OCI-M2 (cell line): ENCODE results near the gene RAB10.
"Not testable (repeated sequence)": the region's sequence is repeated elsewhere in the genome, so short reads cannot be mapped to it uniquely, and the experiment has no call there.

Experiments used
- DNase-seq: peaks from one replicate; lab custom pipeline; 2025; ENCODE audit not compliant: unreplicated experiment; lab: John Stamatoyannopoulos, UW

RAB10 gene

DNA sequence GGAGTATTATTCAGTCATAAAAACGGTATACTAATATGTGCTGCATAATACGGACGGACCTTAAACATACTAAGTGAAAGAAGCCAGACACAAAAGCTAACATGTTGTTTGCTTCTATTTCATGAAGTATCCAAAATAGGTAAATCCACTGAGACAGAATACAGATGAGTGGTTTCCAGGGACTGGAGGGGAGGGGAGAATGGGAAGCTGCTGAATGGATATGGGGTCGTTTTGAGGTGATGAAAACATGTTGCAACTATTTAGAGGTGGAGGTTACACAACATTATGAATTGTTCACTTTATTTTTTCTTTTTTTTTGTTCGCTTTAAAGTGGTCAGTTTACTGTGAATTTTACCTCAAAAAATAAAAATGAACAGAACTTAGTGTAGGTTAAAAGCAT, 52.9 kb downstream of the RAB10 start:
- DNase-seq: no peak

DNA sequence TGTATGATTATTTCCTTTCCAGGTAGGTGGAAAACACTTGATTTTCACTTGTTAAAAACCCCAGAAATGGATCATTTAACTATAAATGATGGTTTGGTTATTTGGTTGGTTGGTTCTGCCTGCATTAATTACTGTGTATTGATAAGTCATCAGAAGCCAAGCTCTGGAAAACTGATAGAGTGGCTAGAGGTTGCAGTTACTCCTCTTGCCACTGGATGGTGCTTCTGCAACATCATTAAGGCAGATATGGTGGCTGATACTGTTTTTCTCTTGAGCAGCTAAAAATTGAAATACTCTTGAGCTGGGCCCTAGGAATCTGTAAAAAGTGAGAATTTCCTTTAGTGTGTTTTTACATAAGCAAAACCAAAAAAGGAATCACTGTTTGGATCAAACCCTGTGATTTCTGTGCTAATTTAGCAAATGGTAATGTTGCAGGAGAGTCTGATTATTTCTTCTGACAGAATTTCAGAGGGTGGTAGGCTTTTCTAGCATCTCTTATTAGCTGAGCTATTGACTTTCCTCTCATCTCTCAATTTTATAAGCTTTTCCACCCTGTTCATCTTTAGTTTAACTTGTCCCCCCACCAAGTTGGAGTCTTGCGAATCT, 54.3 kb downstream of the RAB10 start:
- no peak for DNase-seq

DNA sequence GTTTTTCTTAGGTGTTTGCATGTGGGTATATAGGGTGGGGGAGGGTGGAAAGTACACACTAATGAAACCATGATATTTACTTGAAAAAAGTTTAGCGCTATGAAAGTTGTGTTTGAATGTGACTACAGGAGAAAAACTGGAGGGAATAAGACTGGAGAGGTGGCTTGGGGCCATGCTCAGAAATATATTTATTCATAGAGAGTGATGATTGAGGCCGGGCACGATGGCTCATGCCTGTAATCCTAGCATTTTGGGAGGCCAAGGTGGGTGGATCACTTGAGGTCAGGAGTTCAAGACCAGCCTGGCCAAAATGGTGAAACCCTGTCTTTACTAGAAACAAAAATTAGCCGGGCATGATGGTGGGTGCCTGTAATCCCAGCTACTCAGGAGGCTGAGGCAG, 55.0 kb downstream of the RAB10 start:
- not testable (repeated sequence) for DNase-seq

DNA sequence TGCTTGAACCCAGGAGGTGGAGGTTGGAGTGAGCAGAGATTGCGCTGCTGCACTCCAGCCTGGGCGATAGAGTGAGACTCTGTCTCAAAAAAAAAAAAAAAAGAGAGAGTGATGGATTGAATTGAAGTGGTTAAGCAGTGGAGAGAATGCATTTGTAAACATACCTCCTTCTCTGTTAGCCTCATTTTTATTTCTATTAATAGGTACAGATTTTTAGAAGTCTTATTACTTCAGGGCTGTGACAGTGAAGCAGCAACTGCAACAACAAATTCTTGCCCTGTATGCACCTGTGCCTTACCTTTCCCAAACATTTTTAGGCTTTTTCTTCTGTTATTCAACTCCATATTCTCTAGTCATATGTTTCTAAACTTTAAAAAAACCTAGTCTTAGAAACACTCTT, 55.5 kb downstream of the RAB10 start:
- DNase-seq: no peak

DNA sequence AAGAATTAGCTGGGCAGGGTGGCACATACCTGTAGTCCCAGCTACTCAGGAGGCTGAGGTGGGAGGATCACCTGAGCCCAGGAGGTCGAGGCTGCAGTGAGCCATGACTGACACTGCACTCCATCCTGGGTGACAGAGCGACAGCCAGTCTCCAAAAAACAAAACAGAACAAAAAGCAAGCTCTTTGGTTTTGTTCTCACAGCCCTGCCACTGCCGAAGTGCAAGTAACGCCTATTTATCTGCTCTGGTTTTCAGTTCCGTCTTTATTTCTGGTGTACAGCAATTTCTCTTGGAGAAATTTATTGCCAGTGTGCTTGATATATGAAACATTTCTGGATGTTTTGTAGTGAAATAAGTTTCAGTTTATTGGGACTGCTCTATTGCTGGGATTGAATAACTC, 61.9 kb downstream of the RAB10 start:
- DNase-seq: no peak

DNA sequence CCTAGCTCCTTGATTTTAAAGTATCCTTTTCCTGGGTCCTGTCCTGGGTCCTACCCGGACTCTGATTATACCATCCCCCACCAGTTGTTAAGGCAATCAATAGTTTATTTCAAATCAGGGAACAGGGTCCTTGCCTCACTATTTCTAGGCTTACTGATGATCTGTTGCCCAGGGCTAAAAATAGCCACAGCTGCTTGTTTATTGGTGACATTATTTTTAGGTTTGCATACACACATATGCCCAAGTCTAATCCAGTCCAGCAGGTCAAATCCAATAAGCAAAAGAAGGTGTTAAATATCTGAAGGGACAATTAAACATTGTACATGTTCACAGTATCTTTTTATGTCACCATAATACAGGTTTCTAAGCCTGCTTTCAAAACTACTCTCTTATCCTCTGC, 66.0 kb downstream of the RAB10 start:
- DNase-seq: no peak

DNA sequence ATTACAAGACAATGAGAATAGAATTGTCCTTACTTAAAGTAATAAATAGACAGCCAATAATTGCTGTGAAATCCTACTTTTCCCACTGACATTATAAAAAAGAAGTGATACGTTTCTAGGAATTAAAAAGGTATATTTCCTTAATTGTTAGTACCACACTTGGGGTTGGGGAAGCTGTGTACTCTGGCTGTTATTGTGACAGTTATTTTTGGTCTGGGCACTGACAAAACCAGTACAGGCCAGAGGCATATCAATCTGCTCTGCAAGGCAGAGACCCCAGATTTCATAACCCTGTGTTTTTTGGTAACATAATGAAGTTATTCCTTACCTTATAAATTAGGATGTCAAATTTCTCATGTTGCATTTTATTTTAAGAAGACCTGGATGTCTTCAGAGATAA, 66.5 kb downstream of the RAB10 start:
- DNase-seq: no peak

DNA sequence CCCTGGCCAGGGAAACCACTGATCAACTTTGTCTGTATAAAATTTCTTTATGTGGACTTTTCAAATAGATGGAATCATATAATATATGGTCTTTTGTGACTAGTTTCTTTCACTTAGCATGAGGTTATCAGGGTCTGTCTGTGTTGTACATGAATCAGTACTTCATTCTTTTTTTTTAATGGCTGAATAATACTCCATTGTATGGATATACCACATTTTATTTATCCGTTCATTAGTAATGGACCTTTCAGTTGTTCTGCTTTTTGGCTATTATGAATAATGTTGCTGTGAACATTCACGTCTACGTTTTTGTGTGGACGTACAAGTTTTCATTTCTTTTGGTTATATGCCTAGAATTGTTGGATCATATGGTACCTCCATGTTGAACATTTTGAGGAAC, 69.9 kb downstream of the RAB10 start:
- DNase-seq: no peak

DNA sequence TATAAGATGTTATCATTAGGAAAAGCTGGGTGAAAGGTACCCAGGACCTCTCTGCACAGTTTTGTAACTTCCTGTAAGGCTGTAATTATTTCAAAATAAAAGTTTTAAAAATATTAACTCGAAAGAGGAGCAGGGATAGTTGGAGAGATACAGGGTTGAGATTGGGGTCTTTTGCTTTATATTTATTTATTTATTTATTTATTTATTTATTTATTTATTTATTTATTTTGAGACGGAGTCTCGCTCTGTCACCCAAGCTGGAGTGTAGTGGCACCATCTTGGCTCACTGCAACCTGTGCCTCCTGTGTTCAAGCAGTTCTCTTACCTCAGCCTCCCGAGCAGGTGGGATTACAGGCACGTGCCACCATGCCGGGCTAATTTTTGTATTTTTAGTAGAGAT, 74.8 kb downstream of the RAB10 start:
- DNase-seq: not testable (repeated sequence)

DNA sequence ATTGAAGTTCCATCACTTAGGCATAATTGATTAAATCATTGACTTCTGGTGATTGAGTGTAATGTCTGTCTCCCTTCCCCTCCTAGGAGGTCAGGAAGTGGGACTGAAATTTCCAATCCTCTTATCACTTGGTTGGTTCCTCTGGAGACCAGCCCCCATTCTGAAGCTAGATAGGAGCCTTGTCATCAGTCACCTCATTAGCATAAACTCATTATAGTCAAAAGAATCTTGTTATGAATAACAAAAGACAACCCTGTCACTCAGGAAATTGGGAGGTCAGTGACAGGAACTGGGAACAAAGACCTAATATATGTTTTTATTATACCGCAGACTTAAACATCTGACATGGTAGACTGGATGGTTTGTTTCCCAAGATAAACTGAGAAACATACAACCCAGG, 78.3 kb downstream of the RAB10 start:
- no peak for DNase-seq

DNA sequence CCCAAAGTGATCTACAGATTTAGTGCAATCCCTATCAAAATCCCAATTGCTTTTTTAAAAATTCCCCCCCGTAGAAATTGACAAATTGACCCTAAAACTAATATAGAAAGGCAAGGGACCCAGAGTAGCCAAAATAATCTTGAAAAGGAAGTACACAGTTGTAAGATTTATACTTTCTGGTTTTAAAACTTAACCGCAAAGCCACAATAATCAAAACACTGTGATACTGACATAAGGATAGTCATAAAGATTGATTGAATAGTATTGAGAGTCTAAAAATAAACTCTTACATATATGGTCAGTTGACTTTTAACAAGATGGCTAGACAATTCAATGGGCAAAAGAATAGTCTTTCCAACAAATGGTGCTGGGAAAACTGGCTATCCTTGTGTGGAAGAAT, 80.3 kb downstream of the RAB10 start:
- no peak for DNase-seq

DNA sequence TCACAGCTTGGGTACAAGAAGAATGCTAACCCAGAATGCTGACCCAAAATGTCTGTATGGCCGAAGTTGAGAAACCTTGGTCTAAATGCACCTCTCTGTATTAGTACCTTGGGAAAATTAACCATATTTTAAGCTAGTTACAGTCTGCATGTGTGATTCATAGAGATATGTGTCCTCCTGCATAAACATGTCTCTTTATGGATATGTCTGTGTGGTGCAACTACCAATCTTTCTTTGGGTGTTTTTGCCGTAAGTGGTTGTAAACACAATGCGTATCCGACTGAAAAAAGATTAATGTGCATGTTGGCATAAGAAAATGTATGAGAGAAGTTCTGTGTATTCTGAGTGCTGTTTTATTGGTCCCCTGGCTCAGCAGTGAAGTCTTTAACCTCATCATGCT, 84.8 kb downstream of the RAB10 start:
- no peak for DNase-seq

DNA sequence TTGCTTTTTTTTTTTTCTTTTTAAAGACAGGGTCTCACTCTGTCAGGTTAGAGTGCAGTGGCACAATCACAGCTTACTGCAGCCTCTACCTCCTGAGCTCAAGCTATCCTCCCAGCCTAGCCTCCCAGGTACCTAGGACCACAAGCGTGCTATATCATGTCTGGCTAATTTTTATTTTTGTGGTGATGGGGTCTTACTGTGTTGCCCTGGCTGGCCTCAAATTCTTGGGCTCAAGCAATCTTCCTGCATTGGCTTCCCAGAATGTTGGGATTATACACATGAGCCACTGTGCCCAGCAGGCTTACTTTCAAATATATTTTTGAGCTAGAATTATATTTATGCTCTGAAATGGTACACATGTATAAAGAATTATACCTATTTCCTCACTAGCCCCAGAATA, 85.6 kb downstream of the RAB10 start:
- DNase-seq: no peak

DNA sequence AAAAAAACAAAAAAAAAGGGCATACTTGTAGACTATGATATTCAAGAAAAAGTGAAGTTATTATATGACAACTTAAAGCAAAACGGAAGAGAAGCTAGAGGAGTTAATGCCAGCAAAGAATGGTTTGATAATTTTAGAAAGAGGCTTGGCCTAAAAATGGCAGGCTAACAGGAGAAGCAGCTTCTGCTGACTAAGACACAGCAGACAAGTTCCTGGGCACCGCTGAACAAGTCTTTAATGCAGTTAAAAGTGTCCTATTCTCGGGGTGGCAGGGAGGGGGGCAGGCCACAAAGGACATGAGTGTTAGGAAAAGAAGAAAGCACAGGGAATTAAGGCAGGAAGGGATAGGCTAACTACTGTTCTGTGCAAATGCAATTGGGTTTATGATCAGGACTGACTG, 88.7 kb downstream of the RAB10 start:
- no peak for DNase-seq

DNA sequence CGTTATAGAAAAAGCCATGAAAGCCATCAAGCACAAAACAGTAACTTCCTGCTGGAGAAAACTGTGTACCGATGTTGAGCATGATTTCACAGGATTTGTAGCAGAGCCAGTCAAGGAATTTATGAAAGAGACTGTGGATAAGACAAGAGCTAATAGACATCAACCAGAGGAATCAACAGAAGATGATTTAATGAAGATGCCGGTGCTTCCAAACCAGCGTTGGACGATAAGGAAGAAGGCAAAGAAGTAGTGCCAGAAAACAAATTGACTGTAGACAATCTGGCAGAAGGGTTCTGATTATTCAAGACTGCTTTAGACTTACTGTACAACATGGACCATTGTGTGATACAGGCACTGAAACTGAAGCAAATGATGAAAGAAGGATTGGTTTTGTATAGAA, 89.5 kb downstream of the RAB10 start:
- no peak for DNase-seq

DNA sequence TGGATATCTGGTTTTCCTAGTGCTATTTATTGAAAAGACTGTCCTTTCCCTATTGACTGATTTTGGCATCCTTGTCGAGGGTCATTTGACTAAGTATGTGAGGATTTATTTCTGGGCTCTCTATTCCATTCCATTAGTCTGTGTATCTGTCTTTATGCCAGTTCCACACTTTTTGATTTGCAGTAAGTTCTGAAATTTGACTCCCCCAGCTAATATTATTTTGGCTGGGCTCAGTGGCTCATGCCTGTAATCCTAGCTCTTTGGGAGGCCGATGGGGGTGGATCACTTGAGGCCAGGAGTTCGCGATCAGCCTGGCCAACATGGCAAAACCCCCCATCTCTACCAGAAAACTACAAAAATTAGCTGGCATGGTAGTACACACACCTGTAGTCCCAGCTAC, 92.2 kb downstream of the RAB10 start:
- DNase-seq: no peak

DNA sequence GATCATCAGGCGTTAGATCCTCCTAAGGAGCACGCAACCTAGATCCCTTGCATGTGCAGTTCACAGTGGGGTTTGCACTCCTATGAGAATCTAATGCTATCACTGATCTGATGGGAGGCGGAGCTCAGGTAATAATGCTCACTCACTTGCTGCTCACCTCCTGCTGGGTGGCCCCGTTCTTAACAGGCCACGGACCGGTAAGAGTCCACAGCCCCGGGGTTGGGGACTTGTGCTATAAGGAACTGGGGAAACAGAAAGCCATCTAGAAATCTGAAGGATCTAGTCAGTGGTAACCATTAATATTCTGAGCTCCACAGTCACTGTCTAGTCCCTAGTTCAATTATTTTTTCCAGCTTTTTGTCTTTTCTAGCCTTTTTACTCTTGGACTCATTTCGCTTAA, 94.3 kb downstream of the RAB10 start:
- no peak for DNase-seq

DNA sequence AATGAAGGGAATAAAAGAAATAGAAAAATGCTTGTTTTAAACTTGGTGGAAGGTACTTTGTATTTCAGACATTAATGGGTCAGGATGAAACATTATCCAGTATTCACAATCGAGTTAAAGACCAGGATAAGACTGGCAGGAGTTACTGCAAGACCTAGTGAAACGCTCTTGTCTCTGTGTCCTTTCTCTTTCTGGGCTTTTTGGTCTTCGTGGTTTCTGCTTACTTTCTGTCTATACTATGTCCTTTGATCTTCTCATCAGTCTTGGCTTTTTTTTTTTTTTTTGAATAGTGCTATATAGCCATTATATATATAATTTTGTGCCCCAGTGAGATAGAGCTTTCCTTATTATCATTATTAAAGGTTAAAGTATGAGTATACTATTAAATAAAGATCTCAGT, 96.9 kb downstream of the RAB10 start:
- no peak for DNase-seq

DNA sequence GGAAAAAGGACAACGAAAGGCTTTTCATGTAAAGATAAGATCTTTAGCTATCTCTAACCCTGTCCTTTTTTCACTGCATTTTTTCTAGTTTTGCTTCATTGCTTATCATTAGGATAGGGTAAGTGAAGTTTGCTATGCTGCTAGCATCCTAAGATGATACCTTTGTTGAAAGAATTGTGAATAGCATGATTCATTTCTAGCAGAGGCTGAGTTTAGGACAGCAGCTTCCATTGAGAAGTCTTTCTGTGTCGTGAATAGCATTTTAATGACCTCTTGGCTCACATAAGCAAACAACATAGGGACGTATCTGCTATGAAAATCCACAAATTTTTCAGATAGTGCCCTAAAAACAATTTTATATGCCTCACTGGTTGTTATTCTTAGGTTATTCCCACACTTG, 102.6 kb downstream of the RAB10 start:
- DNase-seq: no peak

DNA sequence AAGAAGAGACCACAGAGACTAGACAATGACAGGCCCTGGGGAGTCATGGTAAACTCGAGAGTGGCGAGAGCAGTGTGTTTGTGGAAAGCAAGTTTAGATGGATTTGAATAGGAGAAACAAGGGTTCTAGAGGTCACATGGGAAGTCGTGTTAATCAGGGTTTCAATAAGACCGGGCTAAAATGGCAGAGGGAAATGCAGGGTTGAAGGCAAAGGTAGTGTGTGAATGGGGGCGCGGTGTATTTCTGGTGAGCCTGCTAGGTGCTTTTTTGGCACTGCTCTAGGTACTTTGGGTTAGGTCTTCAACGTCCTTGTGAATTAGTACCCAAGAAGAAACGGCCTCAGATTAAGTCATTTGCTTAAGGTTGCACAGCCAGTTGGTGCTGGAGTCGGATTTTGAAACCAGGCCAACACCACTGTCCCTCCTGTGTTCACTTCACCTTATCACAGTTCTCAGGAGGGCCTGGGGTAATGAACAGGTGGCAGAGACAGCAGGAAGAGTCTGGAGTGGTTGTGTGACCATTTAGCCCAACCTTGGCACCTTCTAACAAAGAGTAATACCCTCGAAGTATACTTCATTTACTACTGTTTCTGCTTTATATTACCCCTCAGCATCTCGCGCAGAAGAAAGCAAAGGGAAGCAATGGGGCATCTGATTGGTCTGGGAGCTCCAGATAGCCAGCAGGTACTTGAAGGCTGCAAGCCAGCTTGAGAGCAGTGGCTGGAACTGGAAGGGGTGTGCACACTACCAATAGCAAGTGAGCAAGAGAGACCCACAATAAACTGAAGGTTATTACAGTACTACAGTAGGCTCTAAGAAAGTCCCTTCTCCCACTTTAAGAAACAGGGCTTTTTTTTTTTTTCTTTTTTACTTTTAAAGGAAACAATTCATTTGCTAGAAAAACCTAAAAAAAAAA, 105.6 kb downstream of the RAB10 start:
- no peak for DNase-seq

DNA sequence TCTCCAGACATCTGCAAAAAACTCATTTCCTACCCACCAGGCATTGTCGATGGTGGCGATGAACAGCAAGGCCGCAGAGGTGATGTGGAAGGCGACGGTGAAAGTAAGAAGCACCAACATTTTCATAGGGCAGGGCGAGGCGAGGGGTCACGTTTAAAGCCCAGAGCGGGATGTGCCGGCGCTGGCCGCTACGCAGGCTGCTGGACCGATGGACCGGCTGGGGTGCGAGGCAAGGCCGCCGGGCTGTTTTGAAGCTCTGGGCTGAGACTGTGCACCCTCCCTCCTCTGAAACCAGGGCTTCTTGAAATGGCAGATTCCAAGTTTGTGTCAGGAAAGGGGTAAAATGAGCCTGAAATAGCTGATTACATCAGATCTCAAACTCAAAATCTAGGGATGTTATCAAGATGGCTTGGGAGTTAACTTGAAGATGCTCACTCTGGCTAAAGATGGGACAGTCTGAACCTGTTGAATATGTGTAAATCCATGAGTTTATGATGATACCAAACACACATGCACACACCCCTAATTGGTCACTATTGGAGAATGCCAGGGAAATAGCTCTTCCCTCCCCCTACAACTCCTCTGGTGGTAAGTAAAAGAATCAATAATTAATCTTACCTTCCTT, 107.4 kb downstream of the RAB10 start:
- no peak for DNase-seq

DNA sequence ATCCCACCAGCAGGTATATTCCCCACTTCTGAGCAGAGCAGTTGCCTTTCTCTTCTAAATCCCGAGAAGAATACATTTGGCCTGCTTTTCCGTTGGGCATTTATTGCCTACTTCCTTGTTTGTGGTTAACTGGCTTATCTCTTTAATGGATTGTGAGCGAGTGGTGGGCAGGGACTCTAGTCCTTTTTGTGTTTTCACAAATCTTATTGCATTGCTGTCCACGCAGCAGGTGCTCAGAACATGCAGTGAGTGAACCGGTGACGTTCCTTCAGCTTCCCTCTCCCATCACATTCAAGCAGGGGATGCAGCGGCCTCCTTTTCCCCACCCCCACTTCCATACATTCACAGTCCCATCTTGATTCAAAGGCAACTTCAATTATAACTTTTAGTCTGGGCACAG, 110.1 kb downstream of the RAB10 start:
- DNase-seq: no peak
